ENCODE measurements around the gene CEP44.

- no peak for TF ChIP-seq EZH2 (IDR thresholded peaks at IDR 0.05; ENCODE audit: insufficient read depth, poor library complexity, severe bottlenecking)
- no peak for TF ChIP-seq EZH2phosphoT487 (IDR thresholded peaks at IDR 0.05; ENCODE audit: insufficient read depth, low read depth)
These were observed 74.7 kb downstream of the CEP44 start for GRCh38 chr4:174358410-174358809.

All from GM23248 (cell line).